ENCODE data around the gene RPS2.

Gene RPS2

DNA sequence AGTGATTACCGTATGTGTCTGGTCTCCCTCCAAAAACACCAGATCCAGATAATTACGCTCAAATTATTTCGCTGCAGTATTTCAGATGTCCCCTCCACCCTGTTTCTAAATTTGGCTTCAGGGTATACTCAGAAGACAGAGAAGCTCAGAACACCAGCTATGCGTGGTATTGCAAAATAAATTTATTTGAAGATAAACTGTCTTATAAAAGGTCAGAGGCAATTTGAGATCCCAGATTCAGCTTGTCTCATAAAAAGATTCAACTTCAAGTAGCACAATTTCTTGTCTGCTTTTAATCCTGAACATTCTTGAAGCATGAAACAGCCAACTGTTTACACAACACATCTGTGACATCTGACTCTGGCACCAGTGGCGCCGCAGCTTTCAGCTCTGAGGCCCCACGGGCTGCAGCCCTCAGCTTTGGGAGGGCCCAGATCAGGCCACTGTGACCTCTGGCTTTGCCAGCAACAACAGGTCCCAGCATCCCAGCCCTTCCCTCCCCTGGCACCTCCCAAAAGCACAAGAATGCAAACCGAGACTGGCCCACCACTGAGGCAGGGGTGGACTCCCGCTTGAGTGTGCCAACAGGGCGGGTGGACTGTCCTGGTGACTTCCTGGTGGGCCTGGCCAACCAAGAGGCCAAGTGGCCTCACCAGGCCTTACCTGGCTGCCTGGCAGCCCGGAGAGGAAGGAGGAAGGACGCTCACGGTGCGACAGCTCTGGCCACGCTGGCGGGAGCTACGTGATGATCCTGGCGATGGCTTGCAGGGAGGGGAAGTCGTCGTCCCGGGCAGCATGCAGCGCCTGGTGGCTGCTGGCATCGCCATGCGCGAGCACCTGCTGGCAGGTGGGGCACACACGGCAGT is 33.1 kb upstream of the RPS2 start:
- H3K27ac ChIP-seq: no peak overlapping the region
- TF ChIP-seq ZFX (IDR thresholded peaks at IDR 0.05; ENCODE audit: borderline replicate concordance): no peak
- TF ChIP-seq, protein P1, sequence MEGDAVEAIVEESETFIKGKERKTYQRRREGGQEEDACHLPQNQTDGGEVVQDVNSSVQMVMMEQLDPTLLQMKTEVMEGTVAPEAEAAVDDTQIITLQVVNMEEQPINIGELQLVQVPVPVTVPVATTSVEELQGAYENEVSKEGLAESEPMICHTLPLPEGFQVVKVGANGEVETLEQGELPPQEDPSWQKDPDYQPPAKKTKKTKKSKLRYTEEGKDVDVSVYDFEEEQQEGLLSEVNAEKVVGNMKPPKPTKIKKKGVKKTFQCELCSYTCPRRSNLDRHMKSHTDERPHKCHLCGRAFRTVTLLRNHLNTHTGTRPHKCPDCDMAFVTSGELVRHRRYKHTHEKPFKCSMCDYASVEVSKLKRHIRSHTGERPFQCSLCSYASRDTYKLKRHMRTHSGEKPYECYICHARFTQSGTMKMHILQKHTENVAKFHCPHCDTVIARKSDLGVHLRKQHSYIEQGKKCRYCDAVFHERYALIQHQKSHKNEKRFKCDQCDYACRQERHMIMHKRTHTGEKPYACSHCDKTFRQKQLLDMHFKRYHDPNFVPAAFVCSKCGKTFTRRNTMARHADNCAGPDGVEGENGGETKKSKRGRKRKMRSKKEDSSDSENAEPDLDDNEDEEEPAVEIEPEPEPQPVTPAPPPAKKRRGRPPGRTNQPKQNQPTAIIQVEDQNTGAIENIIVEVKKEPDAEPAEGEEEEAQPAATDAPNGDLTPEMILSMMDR (IDR thresholded peaks at IDR 0.05): no peak

DNA sequence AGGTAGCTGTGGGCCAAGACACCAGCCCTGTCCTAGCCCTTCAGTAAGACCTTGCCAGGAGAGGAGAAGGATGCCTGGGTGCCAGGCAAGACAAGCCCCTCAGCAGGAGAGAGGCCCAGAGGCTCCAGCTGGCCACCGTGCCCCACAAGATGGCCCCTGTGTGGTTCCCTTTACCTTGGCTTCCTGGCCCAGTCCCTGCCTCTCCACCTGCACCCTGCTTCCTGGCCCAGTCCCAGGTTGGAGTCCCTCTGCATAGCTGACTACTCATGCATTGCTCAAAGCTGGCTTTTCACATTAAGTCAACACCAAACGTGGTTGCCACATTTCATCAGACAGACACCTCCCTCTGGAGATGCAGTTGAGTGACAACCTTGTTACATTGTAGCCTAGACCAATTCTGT is 29.1 kb upstream of the RPS2 start:
- no peak for TF ChIP-seq ZFX (IDR thresholded peaks at IDR 0.05; ENCODE audit: borderline replicate concordance)
- TF ChIP-seq, protein P1 (IDR thresholded peaks at IDR 0.05): no peak
- H3K27ac ChIP-seq: peak overlapping the region; percentile 78

DNA sequence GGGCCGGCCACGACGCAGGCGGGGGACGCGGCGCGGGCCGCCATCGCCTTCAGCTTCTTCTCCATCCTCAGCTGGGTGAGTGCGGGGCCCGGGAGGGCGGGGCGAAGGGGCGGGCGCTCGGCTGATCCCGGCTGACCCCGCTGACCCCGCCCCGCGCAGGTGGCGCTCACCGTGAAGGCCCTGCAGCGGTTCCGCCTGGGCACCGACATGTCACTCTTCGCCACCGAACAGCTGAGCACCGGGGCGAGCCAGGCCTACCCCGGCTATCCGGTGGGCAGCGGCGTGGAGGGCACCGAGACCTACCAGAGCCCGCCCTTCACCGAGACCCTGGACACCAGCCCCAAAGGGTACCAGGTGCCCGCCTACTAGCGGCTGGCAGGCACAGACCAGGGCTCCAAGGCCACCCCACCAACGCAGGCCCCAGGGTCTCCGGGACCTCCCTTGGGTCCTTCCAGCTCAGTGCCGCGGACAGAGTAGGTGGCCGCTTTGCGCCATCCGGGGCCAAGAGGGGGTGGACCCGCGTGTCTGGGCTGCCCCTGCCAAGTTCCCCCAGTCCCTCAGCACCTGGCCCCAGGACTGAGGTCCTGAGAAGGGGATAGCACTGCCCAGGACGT is 28.2 kb upstream of the RPS2 start:
- H3K27ac ChIP-seq: peak overlapping the region; percentile 78

DNA sequence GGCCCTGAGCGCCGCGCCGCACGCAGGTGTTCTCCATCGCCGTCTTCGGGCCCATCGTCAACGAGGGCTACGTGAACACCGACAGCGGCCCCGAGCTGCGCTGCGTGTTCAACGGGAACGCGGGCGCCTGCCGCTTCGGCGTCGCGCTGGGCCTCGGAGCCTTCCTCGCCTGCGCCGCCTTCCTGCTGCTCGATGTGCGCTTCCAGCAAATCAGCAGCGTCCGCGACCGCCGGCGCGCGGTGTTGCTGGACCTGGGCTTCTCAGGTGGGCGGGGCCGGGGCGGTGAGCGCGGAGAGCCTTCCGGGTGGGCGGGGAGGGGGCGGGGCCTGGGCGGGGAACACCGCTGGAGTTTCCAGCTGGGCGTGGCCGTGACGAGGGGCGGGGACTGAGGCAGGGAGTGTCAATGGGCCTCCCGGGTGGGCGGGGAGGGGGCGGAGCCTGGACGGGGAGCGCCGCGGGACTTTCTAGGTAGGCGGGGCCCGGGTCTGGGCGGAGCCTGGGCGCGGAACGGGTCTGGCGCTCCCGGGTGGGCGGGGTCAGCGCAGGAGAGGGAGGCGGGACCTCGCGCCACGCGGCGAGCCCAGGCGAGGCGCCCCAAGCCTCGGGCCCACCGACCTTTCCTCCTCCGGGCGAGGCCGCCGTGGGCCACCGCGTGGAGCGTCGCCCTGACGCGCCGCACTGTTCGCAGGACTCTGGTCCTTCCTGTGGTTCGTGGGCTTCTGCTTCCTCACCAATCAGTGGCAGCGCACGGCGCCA is 27.5 kb upstream of the RPS2 start:
- TF ChIP-seq, protein P1 (IDR thresholded peaks at IDR 0.05): no peak
- no peak for TF ChIP-seq ZFX (IDR thresholded peaks at IDR 0.05; ENCODE audit: borderline replicate concordance)
- peak overlapping the region; percentile 78 for H3K27ac ChIP-seq

More for the DNA sequence above, 28.2 kb upstream of the RPS2 start:
- TF ChIP-seq, protein P1 (IDR thresholded peaks at IDR 0.05): no peak
- TF ChIP-seq ZFX (IDR thresholded peaks at IDR 0.05; ENCODE audit: borderline replicate concordance): no peak

DNA sequence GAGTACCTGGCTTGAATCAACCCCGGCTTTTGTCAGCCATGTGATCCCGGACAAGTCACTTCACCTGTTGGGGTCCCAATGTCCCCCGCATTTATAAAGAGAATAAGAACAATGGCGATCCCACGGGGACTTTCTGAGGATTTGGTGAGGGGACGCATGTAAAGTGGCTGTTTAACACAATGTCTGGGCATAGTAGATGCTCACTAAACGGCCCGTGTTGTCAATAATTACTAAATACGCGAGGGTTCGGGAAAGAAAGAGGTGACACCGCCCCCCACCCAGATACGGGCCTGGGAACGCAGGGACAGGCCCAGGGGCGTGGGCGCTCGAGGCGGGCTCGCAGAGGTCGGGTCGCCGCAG is 26.9 kb upstream of the RPS2 start:
- peak overlapping the region; percentile 78 for H3K27ac ChIP-seq
- TF ChIP-seq ZFX (IDR thresholded peaks at IDR 0.05; ENCODE audit: borderline replicate concordance): no peak
- TF ChIP-seq, protein P1 (IDR thresholded peaks at IDR 0.05): no peak

DNA sequence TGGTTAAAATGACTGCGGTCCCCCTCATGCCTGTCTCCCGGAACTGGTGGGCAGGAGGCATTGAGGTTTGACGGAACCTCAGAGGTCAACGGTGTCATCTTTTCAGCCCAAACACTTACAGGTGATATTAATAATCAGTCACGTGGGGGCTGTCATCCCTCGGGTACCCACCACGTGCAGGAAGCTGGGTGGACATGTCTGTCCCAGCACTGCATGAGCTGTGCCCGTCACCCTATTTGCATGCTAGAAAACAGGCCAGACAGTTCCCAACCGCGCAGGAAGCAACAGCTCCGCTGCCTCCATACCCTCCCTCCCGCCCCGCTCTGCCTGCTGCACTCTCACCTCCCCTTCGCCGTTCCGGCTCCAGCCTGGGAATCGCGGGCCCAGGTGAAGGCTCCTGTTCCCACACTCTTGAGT is 26.5 kb upstream of the RPS2 start:
- no peak for TF ChIP-seq ZFX (IDR thresholded peaks at IDR 0.05; ENCODE audit: borderline replicate concordance)
- TF ChIP-seq, protein P1 (IDR thresholded peaks at IDR 0.05): no peak
- peak overlapping the region; percentile 78 for H3K27ac ChIP-seq
